MM.1S (cell line): ENCODE measurements around the gene EFTUD2.

ENCODE experiments used
- DNase-seq: peaks from one replicate; pipeline ENCODE4 v3.0.0-alpha.2; 2015
- H2AFZ ChIP-seq: fragments of 300-600 bp; sonication (generic); 2 replicates; pipeline ENCODE4 v1.6.0; 2016; ENCODE audit warnings: antibody characterized with exemption, low read length
- H3F3A ChIP-seq: fragments of 300-600 bp; sonication (generic); 2 replicates; pipeline ENCODE4 v1.6.1; 2016; ENCODE audit warnings: mild to moderate bottlenecking, antibody characterized with exemption, low read length, moderate library complexity, mixed read lengths; ENCODE audit not compliant: insufficient read depth
- H3K27ac ChIP-seq: fragments of 300-600 bp; sonication (generic); 2 replicates; pipeline ENCODE4 v1.5.1; 2016; ENCODE audit warnings: mild to moderate bottlenecking, low read length
- H3K27me3 ChIP-seq: fragments of 300-600 bp; sonication (generic); replicated peaks from 2 replicates; pipeline ENCODE4 v1.6.0; 2016; ENCODE audit warnings: low read length; ENCODE audit not compliant: insufficient read depth
- H3K36me3 ChIP-seq: fragments of 300-600 bp; sonication (generic); replicated peaks from 2 replicates; pipeline ENCODE4 v1.6.1; 2016; ENCODE audit warnings: mild to moderate bottlenecking, low read length, mixed read lengths; ENCODE audit not compliant: insufficient read depth
- H3K4me1 ChIP-seq: fragments of 300-600 bp; sonication (generic); 2 replicates; pipeline ENCODE4 v1.6.1; 2016; ENCODE audit warnings: low read length, mixed read lengths
- H3K4me2 ChIP-seq: fragments of 300-600 bp; sonication (generic); 2 replicates; pipeline ENCODE4 v1.6.0; 2016; ENCODE audit warnings: low read depth, low read length
- H3K4me3 ChIP-seq: fragments of 300-600 bp; sonication (generic); 2 replicates; pipeline ENCODE4 v1.5.1; 2016; ENCODE audit warnings: low read length, mixed read lengths
- H3K79me2 ChIP-seq: fragments of 300-600 bp; sonication (generic); 2 replicates; pipeline ENCODE4 v1.6.1; 2016; ENCODE audit warnings: mixed run types, low read length, mixed read lengths
- H3K9ac ChIP-seq: fragments of 300-600 bp; sonication (generic); 2 replicates; pipeline ENCODE4 v1.6.1; 2016; ENCODE audit warnings: low read length, mixed read lengths
- H3K9me2 ChIP-seq: fragments of 300-600 bp; sonication (generic); replicated peaks from 2 replicates; pipeline ENCODE4 v1.6.1; 2016; ENCODE audit warnings: mild to moderate bottlenecking, low read length, mixed read lengths; ENCODE audit not compliant: insufficient read depth
- H3K9me3 ChIP-seq: fragments of 300-600 bp; sonication (generic); replicated peaks from 2 replicates; pipeline ENCODE4 v1.6.1; 2016; ENCODE audit warnings: mild to moderate bottlenecking, low read length, mixed read lengths; ENCODE audit not compliant: insufficient read depth
- H4K20me1 ChIP-seq: fragments of 300-600 bp; sonication (generic); 2 replicates; pipeline ENCODE4 v1.6.1; 2016; ENCODE audit warnings: mild to moderate bottlenecking, low read length, moderate library complexity, mixed read lengths; ENCODE audit not compliant: insufficient read depth
- EZH2 ChIP-seq: fragments of 300-600 bp; sonication (generic); optimal IDR thresholded peaks from 2 replicates; pipeline ENCODE3; 2017; ENCODE audit warnings: low read depth, mild to moderate bottlenecking, antibody characterized with exemption, low read length, mixed read lengths
- EZH2phosphoT487 ChIP-seq: fragments of 300-600 bp; sonication (generic); IDR thresholded peaks from 2 replicates; pipeline ENCODE4 v1.6.1; 2018; ENCODE audit warnings: antibody characterized with exemption, low read length
- TF ChIP-seq, protein P1 (sequence below): fragments of 300-600 bp; sonication (generic); IDR thresholded peaks from 2 replicates; pipeline ENCODE4 v1.5.1; 2016; ENCODE audit warnings: antibody characterized with exemption, low read length, mixed read lengths

The EFTUD2 gene

DNA sequence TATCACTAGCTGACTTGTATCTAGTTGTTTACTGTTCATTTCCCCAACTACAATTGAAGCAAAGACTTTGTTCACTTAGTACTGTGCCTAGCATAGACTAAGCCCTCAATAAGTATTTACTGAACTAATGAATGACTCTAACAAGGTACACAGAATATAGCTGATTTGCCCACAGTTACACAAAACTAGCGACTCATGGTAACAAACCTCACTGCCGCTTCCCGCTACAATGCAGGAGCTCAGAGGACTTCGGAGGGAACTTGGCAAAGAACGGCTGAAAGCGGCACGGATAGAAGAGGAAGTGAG lies 524 bp downstream of the EFTUD2 start:
- Histone ChIP-seq H3K9me3 (no peaks in the 10 kb centered on the region), H3K4me1 (no peaks in the 10 kb centered on the region), H3K36me3 (no peaks in the 10 kb centered on the region), H3F3A (0 out of 2 replicates have a peak, but pooled peaks cover 8% of the 10 kb centered on the region), H3K27me3 (peaks cover 37% of the 10 kb centered on the region), H3K27ac (peak overlapping the region; percentile 80), H2AFZ (peak overlapping the region; percentile 84), H4K20me1 (no peaks in the 10 kb centered on the region), H3K4me3 (peak overlapping the region; percentile 93), H3K9me2 (no peaks in the 10 kb centered on the region), H3K79me2 (peaks cover 51% of the 10 kb centered on the region), H3K4me2 (peak overlapping the region; percentile 98), H3K9ac (peak overlapping the region; percentile 90)
- DNase-seq = no peak
- TF ChIP-seq EZH2 (no peak), EZH2phosphoT487 (no peak)
- TF ChIP-seq, protein P1, sequence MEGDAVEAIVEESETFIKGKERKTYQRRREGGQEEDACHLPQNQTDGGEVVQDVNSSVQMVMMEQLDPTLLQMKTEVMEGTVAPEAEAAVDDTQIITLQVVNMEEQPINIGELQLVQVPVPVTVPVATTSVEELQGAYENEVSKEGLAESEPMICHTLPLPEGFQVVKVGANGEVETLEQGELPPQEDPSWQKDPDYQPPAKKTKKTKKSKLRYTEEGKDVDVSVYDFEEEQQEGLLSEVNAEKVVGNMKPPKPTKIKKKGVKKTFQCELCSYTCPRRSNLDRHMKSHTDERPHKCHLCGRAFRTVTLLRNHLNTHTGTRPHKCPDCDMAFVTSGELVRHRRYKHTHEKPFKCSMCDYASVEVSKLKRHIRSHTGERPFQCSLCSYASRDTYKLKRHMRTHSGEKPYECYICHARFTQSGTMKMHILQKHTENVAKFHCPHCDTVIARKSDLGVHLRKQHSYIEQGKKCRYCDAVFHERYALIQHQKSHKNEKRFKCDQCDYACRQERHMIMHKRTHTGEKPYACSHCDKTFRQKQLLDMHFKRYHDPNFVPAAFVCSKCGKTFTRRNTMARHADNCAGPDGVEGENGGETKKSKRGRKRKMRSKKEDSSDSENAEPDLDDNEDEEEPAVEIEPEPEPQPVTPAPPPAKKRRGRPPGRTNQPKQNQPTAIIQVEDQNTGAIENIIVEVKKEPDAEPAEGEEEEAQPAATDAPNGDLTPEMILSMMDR = no peak

DNA sequence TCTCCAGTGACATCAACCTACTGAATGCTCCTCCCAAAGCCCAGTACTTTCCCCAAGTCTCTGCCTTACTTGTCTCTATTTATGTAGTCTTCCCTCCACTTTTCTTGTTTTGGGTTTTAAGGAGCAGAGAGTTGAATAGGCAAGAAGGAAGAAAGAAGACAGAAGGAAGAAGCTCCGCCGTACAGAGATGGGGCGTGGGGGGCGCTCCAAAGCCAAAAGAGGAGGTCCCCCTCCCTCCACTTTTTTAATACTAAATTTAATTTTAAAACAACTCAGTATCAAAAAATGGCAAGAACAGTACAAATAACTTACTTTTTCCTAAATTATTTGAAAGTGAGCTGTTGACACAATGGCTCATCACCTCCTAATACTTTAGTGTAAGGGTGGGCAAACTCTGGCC lies 4.6 kb downstream of the EFTUD2 start:
- Histone ChIP-seq H3K27me3 (no peaks in the 10 kb centered on the region), H3K27ac (no peak overlapping the region), H3K9me3 (no peaks in the 10 kb centered on the region), H3K9ac (no peak overlapping the region), H3K9me2 (no peaks in the 10 kb centered on the region), H3K36me3 (0 out of 2 replicates have a peak, but pooled peaks cover 3% of the 10 kb centered on the region), H4K20me1 (no peaks in the 10 kb centered on the region), H3F3A (0 out of 2 replicates have a peak, but pooled peaks cover 8% of the 10 kb centered on the region), H3K4me3 (no peak overlapping the region), H3K79me2 (peaks cover 88% of the 10 kb centered on the region), H3K4me1 (no peaks in the 10 kb centered on the region), H3K4me2 (no peak overlapping the region), H2AFZ (no peak overlapping the region)
- TF ChIP-seq EZH2phosphoT487 (no peak), EZH2 (no peak)
- TF ChIP-seq, protein P1 = no peak
- DNase-seq = no peak

DNA sequence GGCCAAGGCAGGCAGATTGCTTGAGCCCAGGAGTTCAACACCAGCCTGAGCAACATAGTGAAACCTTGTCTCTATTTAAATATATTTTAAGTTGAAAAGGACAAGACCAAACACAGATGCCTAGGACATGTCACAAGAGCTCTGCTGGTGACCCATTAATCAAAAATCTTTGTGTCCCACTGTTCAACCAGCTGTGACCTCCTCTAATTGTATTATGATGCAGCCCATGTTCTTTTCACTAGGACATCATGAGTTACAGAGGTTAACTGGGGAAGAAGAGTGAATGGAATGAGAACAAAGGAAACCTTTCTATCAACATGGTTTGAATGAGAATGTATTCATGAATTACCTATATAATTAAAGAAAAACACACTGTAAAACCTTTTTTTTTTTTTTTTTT lies 7.0 kb downstream of the EFTUD2 start:
- H3K4me3 ChIP-seq = no peak overlapping the region
- H4K20me1 ChIP-seq = no peaks in the 10 kb centered on the region
- H3K4me1 ChIP-seq = no peaks in the 10 kb centered on the region
- H3K79me2 ChIP-seq = peaks cover 93% of the 10 kb centered on the region
- H3K9me2 ChIP-seq = no peaks in the 10 kb centered on the region
- no peak overlapping the region for H3K27ac ChIP-seq
- H3K9me3 ChIP-seq = no peaks in the 10 kb centered on the region
- 0 out of 2 replicates have a peak, but pooled peaks cover 3% of the 10 kb centered on the region for H3K36me3 ChIP-seq
- no peak overlapping the region for H3K9ac ChIP-seq
- H3F3A ChIP-seq = no peaks in the 10 kb centered on the region
- no peak for DNase-seq
- no peak overlapping the region for H3K4me2 ChIP-seq
- TF ChIP-seq EZH2 = no peak
- no peak for TF ChIP-seq EZH2phosphoT487
- TF ChIP-seq, protein P1 = no peak
- H2AFZ ChIP-seq = no peak overlapping the region
- H3K27me3 ChIP-seq = no peaks in the 10 kb centered on the region
